Neural cell (in vitro differentiated cells): Measurements from ENCODE around the gene TPT1.

Experiments used
- CTCF ChIP-seq: fragments of 450-650 bp; IDR thresholded peaks from 2 replicates; pipeline ENCODE4 v1.5.1; 2014; ENCODE audit warnings: antibody characterized with exemption, mild to moderate bottlenecking, moderate library complexity; ENCODE audit not compliant: poor library complexity, severe bottlenecking
- POLR2AphosphoS5 ChIP-seq: IDR thresholded peaks from 2 replicates; pipeline ENCODE4 v1.6.1; 2012

DNA sequence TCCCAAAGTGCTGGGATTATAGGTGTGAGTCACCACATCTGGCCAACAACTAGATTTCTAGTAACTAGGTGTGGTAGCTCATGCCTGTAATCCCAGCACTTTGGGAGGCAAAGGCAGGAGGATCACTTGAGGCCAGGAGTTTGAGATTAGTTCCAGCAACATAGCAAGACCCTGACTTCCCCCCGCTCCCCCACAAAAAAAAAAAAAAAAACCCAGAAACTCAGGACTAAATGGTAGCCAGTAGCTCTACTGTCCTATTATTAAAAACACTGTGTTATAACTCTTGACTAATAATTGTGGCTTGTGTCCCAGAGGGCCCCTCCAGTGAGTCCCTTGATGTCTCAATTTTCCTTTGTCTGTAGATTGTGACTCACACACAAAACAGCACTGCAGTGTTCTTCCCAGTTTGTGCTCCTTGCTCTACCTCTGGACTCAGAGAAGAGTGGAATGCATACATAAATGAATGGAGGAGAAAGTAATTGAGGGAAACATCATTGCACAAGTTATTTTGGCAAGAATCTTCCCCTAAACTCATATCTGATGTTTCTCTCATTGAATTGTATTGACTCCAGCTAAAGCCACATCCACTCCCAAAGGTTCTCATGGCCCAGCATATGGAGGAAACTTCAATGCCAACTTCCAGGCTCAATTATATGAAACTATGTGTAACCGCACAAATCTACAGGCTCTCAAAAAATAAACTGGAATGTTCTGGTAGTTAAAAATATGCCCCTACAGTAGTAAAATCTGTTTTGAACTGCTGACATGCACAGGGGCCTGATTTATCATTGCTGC, 8.8 kb downstream of the TPT1 start:
- TF ChIP-seq POLR2AphosphoS5, result no peak
- no peak for TF ChIP-seq CTCF
